Measurements from ENCODE around the gene FRMD4B.

FRMD4B gene

DNA sequence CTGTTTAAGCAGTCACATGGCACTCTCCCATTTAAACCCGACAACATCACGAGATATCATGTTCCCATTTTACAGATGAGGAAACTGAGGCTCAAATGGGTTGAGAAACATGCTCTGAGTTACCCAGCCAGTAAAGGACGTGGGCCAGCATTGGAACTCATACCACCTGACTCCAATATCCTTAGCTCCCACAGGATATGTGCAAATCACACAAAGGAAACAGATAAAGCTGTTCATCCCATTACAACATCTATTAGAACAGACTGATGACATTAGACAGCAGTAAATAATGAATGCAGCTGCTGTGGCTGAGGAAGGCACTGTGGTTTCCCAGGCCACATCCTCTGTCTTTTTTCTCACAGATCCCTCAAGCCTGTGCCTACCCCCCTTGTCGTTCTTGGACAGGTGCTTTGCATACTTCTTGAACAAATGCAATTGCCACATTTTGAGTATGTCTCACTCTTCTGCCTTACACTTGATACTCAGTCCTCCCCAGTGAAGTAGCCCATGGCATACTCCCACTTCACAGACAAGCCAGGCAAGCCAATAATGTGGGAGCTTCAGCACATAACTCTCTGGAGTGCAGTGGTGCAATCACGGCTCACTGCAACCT is 17.7 kb downstream of the FRMD4B start:
- H3K4me3 ChIP-seq (ENCODE audit: low read depth, low read length) = no peak overlapping the region

DNA sequence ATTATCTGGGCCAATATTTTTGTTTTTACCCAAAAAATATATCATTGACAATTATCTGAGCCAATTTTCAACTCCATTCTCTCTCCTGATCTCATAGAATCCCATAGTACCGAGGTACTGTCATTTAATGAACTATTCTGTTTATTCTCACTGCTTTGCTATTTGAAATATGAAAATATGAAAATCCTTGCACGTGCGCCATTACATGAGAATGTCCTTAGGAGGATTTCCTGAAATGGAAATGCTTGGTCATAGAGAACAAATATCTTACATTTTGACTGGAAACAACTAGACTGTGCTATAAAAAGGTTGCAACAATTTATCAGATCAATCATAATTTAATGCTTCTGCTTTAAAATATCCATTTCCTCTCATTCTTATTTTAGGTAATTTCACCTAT is 18.3 kb downstream of the FRMD4B start:
- no peak overlapping the region for H3K4me3 ChIP-seq (ENCODE audit: low read depth, low read length)

DNA sequence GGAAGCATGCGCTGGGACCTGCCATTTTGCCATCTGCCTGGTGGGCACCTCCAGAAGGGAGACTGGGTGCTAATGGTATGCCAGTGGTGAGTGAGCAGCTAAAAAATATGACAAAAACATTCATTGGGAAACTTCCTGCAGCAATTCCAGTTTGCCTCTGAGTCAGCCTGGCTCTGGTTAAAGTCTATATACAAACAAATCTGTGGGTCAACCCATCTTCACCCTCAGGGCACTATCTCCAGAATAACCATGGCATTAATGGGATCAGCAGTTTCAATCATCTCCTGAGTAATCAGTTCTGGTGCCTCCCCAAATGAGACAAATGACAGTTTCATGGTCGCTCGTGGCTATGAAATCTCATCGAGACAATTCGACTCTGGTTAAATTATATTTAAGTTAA is 21.5 kb downstream of the FRMD4B start:
- H3K4me3 ChIP-seq (ENCODE audit: low read depth, low read length) = no peak overlapping the region

DNA sequence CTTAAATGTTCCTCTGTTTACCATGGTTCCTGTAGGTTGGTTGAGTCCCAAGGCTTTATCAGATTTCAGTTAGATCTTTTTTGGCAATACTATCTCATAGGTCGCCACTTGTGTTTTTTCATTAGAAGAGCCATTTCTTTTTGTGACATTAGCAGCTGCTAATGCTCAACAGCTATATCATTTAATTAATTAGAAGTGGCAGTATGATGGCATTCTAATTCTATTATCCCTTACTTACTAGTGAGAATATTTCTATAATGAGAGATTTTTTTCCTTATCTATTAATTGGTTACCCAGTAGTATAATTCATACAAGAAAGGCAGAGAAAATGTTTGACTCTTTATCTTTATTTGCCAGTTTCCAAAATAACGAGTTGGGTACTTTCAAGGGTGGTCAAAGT is 25.2 kb downstream of the FRMD4B start:
- H3K4me3 ChIP-seq (ENCODE audit: low read depth, low read length) = no peak overlapping the region

DNA sequence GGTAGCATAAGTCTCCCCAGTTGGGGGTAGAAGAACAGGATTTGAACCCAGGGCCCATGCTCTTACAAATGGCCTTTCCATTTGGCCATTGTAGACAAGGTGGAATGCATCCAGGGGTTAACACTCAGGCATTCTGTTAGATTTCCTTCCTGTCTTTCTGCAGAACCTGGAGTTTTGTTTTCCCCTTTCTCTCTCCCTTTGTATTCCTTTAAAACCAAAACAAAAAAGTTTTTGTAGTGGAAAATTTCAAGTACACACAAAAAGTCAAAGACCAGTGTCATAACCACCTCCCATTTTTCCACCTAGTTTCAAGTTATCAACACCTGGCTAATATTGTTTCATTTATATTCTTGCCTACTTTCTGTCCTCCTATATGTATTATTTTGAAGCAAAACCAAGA is 26.0 kb downstream of the FRMD4B start:
- H3K4me3 ChIP-seq (ENCODE audit: low read depth, low read length) = no peak overlapping the region

DNA sequence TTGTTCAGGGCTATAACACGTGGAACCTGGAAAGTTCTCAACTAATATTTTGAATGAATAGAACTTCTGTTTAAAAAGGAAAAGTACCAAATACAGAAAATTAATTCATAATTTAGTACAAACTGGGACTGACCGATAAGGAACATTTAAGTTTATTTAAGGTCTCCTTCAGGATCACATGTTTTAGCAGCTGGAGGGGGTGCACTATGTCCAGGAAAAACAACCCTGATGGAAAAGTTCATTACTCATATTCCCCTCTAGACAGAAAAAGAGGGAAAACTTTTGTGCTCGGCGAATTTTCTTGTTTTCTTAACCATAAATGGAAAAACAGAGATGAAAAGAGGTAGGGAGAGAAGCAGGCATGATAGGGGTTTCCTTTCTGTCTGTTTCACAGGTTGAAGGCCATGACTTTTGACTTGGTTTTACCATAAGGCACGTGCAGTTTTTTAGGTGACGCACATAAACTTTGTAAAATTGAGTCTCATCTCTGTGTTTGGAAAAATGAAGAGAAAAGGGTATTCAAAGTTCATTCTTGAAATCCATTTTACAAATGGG is 26.5 kb downstream of the FRMD4B start:
- H3K4me3 ChIP-seq (ENCODE audit: low read depth, low read length) = no peak overlapping the region

DNA sequence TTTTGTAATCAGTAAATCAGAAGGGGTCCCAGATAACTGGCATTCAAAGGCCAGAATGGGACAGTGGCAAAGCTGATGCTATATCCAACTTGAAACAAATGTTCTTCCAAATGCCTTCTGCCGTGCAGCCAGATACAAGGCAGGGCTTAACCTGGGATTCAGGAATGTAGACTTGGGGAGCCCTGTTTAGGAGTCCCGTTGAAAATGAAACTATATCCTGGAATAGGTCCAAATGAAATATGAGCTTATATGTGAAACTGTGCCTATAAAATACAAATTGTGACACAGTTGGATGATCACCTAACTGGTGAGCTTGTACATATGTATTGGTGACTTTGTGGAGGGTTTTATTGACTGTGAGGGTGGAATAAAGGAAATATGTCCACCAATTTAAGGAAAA is 28.7 kb downstream of the FRMD4B start:
- H3K4me3 ChIP-seq (ENCODE audit: low read depth, low read length) = no peak overlapping the region

DNA sequence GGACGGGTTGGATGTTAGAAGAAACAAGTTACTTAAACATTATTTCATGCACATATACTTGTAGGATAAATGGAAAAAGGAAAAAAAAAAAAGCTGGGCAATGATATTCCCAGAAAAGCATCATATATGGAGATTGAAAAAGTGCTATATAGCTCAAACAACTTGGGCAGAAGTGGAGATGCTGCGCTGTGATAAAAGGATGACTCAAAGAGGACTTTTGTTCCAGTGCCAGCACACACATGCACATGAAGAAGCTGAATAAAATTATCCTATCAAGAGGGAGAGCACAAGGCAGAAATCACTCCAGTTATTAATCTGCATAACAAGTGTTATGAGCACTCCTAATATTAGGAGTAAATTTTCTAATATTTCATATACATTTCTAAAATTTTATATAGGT is 30.9 kb downstream of the FRMD4B start:
- no peak overlapping the region for H3K4me3 ChIP-seq (ENCODE audit: low read depth, low read length)

DNA sequence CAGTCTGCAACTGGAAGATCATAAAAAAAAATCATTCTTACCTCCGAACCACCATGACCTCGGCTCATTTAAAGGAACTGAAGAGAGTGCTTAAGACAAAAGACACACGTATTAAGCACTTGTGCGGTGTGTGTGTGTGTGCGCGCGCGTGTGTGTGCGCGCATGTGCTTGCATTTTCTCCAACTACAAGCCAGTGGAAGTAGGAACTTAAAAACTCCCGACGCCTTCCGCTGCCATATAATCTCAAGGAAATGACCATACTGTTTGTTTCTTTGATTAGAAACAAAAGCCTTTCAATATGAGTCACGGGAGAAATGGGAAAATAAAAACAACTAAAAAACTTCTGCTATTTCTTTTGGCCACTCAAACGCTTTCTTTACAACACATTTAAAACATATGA is 32.4 kb downstream of the FRMD4B start:
- no peak overlapping the region for H3K4me3 ChIP-seq (ENCODE audit: low read depth, low read length)

DNA sequence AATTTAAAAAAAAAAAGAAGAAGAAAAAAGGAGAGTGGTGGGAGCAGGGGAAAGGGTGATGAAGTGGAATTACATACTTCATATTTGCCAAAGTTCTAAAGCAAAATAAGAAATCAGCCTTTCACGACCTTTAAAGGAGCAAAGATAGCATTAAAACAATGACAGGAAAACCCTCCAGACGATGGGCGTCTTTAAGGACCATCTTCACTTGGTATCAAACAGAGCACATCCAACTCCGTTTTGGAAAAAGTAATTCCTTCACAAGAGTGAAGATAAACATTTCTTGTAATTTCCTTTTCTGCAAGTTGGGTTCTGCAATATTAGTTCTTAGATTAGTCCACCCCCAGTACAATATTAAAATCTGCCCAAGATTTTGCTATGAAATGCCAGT is 32.8 kb downstream of the FRMD4B start:
- H3K4me3 ChIP-seq (ENCODE audit: low read depth, low read length) = no peak overlapping the region

DNA sequence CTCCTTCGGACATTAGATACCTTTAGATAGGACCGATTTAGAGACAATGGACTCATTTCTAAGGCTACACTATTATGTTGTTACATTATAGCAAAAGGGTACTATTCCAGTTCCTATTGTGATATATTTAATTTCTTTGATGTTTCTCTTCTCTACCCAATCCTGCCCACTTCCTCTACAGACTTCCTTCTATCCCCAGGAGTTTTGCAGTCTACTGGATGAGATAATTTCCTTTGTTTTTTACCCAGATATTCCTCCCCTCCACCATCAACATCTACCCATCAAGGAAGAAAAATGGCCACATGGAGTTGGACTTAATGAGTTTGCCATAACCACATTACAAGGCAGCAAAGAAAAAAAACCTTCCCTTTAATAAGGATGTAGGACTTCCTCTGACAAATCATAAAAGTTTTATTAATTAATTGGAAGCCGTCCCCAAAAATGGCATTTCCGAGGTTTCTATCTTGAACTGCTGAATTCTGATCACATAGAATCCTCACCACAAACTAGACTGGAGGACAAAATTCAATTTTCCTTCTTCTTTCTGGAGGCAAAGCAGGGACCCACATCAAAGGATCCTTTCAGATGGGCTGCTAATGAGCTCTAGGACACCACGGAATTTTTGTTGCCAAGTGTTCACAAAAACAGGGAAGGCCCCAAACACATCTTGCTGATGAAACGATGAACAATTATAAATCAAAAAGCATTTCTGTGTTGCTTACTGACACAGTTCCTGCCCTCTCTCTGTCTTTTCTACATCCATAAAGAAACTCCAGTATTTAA is 33.4 kb downstream of the FRMD4B start:
- H3K4me3 ChIP-seq (ENCODE audit: low read depth, low read length) = no peak overlapping the region

DNA sequence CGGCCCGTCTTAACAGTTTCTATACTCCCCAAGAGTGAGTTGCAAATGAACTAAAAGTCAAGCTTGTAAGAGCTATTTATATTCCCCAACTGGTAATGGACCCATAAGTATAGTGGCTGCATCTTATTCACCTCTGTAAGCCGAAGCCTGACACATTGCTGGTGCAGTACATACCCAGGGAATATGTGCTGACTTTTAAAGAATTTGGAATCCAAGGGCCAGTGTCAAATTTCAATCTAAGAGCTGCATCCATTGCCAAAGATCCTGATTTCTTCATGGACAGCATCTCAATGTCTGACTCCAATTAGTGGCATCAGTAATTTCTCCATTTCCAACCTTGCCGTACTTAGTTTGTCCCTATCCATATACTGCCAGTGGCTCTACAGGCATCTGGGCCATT is 42.0 kb downstream of the FRMD4B start:
- H3K4me3 ChIP-seq (ENCODE audit: low read depth, low read length) = no peak overlapping the region

DNA sequence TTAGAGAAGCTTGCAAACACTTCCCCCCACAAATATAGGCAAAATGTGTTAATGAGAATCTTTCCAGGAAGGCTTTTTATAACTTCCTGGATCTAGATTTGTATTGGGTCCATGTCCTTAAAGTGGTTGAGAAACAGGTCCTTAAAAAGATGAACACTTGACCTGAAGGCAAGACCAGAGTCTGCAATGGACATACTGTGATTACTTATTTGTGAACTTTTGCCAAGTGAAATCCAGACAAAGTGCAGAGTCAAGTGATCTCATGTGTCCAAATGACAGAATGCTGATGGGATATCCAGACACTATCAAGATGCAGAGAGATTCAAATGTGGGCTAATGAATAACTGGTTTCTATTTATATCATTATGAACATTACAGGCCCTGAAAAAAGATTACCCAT is 43.8 kb downstream of the FRMD4B start:
- no peak overlapping the region for H3K4me3 ChIP-seq (ENCODE audit: low read depth, low read length)

DNA sequence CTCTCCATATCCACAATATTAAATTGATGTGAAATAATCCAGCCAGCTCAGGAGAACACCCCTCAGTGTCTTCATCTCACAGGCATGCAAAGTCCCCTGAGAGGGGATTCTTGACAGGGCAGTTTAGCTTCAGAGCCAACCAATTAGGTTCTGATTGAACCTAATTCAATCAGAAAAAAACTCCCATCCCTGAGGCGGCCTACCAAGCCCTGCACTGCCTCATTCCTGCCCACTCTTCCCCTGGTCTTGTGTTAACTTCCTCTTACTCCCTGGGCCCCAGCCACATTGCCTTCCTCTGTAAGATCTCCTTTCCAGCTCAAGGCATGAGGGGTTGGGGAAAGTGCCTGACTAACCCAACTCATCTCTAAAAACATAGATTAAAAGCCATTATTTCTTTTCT is 46.1 kb downstream of the FRMD4B start:
- H3K4me3 ChIP-seq (ENCODE audit: low read depth, low read length) = no peak overlapping the region

DNA sequence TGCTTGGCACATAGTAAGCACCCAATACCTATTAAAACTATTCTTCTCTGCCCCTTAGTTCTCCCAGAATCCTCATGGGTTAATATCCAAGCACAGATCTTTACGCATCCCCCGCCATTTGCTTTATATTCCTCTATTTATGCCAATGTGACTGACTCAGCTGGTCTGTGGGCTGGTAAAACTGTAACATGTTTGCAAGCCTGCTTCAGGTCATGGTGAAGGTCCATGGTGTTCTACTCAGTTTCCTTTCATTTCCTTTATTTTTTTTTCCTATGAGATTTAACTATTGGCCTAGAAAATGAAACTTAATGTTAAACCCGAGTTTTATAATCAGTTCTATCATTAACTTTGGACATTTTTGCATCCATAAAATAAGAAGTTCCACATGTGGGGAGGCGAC is 47.0 kb downstream of the FRMD4B start:
- H3K4me3 ChIP-seq (ENCODE audit: low read depth, low read length) = no peak overlapping the region

DNA sequence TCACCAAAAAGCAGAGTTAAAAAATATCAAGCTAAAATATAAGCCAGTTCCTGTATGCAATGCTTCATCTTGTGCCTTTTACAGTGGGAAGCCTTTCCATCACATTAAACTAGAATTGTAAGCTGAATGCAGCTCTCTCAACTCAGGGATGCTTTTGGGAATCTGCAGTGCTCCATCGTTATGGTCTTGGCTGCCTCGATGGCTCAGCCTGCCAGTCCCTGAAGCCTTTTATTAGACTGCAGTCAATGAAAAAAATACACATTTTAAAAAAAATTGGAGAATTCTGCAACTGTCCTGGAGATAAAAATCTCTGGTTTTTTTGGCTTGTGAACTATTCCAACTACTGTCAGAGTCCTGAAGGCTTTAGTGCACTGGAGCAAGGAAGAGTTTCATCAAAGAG is 53.0 kb downstream of the FRMD4B start:
- no peak overlapping the region for H3K4me3 ChIP-seq (ENCODE audit: low read depth, low read length)

DNA sequence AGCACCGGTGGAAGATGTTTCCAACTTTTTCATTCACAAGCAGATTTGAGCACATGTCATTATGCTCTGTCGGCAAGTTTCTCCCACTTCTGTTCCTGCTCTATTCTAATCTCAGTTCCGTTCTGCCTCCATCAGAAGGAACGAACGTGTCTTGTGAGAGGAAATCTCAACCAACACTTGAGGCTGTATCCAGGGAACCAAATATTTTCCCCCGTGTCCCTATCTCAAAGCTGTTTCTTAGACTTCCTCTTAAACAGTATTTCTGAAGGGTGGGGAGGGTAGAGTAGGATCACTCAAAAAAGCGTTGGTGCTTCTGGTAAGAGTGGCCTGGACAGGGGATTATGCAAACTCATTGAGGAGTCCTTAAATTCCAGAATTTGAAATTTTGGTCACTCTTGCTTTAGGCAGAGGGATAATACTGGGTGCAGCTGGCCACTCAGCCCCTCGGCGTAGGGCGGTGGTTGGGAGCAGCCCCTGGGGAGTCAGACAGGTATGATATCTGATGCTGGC is 54.9 kb downstream of the FRMD4B start:
- no peak overlapping the region for H3K4me3 ChIP-seq (ENCODE audit: low read depth, low read length)

DNA sequence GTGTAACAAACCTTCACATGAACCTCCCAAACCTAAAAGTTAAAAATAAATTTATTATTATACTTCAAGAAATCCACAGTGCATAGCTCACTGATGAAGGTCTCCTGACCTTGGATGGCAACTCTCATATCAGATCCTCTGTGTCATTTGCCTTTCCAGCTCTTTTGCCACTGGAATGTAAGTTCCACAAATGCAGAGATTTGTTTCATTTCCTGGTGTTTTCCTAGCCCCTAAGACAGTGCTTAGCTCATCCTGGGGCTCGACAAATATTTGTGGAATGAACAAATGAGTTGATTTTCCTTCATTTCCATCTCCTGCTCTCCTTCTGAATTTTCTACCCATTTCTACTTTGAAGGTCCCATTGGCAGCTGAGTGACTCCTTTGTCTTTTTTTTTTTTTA is 56.0 kb downstream of the FRMD4B start:
- no peak overlapping the region for H3K4me3 ChIP-seq (ENCODE audit: low read depth, low read length)

DNA sequence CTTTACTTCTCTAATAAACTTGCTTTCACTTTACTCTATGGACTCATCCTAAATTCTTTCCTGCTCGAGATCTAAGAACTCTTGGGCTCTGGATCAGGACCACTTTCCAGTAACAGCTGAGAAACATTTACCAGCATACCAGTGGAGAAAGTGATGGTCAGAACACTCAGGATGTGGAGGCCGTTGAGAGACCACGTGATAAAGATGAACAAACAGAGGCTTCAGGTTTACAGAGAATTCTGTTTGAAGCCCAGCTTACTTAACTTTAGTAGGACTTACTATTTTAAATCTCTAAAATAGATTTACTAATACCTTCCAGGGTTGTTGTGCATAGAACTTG is 57.0 kb downstream of the FRMD4B start:
- H3K4me3 ChIP-seq (ENCODE audit: low read depth, low read length) = no peak overlapping the region

DNA sequence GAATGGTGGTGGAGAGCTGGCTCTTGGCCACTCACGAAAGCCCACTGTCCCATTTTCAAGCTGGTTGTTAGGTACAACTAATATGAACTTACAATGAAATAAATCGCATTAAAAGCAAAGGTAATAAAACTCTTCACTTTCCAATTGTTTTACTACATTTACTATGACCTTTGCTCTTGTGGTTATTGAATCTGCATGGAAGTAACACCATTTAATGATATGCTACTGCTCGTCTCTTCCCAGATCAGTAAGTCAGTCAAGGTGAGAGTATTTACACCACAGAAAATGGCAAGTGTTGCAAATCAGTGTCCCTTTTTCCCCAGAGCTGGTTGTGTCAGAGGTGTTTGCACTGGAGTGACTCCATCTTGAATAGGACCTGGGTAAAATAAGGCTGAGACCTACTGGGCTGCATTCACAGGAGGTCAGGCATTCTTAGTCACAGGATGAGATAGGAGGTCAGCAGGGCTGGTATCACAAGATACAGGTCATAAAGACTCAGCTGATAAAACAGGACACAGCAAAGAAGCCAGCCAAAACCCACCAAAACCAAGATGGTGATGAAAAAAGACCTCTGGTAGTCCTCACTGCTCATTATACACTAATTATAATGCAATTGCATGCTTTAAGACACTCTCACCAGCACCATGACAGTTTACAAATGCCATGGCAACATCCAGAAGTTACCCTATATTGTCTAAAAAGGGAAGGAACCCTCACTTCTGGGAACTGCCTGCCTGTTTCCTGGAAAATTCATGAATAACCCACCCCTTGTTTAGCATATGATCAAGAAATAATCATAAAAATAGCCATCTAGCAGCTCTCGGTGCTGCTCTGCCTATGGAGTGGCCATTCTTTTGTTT is 57.6 kb downstream of the FRMD4B start:
- H3K4me3 ChIP-seq (ENCODE audit: low read depth, low read length) = no peak overlapping the region

DNA sequence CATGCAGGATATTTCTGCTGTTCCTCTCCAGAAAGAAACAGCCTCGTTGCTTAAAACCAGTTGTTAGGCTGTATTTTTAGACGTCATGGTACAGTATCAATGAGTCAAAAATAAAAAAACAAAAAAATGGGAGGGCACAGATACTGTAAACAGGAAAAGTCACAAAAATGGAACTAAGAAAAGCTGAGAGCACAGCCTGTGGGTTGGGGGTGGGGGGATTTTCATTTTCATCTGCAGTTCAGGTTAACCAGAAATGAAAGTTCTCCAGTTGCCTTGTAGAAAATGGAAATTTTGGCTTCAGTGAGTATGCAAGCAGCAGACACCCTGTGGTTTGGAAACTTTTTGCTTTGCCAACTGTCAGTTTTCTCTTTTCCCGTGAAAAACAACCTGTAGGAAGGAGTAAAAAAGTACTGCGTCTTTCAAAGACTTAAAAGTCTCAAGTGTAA is 59.0 kb downstream of the FRMD4B start:
- H3K4me3 ChIP-seq (ENCODE audit: low read depth, low read length) = no peak overlapping the region

DNA sequence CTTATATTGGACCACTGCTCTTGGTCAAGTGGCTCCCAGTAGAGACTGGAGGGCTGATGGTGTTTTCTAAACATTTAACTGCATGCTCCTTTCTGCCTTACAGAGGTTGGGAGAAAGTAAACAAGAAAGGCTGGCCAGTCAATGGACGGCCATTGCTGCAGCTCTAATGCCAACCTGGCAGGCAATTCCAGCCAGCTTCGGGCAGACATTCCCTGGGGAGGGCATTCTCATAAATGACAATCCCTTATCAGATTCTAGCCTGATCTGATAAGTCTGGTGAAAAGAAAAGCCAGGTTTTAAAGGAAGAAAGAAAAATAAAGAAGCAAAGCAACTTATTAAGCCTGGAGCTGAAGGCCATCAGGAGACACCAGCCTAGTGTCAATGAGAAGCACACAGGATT is 60.7 kb downstream of the FRMD4B start:
- H3K4me3 ChIP-seq (ENCODE audit: low read depth, low read length) = no peak overlapping the region
